Keratinocyte (primary cell): ENCODE data around the gene MYCBP2. TPM values are rescaled to one million over a fixed set of nuclear protein-coding genes. Genes with fewer than 3 reads are reported as not detected.

Source experiments
- DNase-seq: peaks from one replicate; pipeline ENCODE4 v3.0.0-alpha.2; 2011; ENCODE audit warnings: low read depth, missing footprints, low spot score
- FAIRE-seq: peaks from 2 replicates; lab custom pipeline; 2011; peaks lifted over from hg19 to GRCh38; lab: Jason Lieb, UNC
- H2AFZ ChIP-seq: 2 replicates; pipeline ENCODE4 v1.6.0; 2012; ENCODE audit warnings: low read length, control low read depth, inconsistent platforms; ENCODE audit not compliant: control insufficient read depth
- H3K27ac ChIP-seq: 2 replicates; pipeline ENCODE4 v1.5.1; 2011; ENCODE audit warnings: low read length; ENCODE audit not compliant: control insufficient read depth, insufficient read depth
- H3K27me3 ChIP-seq: 3 replicates; pipeline ENCODE4 v1.6.0; 2011; ENCODE audit warnings: low read length; ENCODE audit not compliant: control insufficient read depth, insufficient read depth; ENCODE audit errors: extremely low read depth
- H3K36me3 ChIP-seq, 2 experiments: 2 replicates in 1 of 2; 3 replicates in 1 of 2; pipeline ENCODE4 v1.5.1; 2011; ENCODE audit warnings: low read length in 2 of 2, mild to moderate bottlenecking in 1 of 2; ENCODE audit not compliant: control insufficient read depth in 2 of 2, insufficient read depth in 2 of 2; ENCODE audit errors: extremely low read depth in 1 of 2
- H3K4me1 ChIP-seq: 3 replicates; pipeline ENCODE4 v1.5.1; 2011; ENCODE audit warnings: low read length; ENCODE audit not compliant: control insufficient read depth, insufficient read depth; ENCODE audit errors: extremely low read depth
- H3K4me2 ChIP-seq: 3 replicates; pipeline ENCODE4 v1.6.0; 2011; ENCODE audit warnings: low read depth, low read length; ENCODE audit not compliant: control insufficient read depth, insufficient read depth; ENCODE audit errors: extremely low read depth
- H3K4me3 ChIP-seq, 3 experiments: fragments of 200-600 bp in 1 of 3; sonication (generic) in 1 of 3; 2 replicates in 2 of 3; 3 replicates in 1 of 3; pipeline ENCODE4 v1.5.1; 2011 to 2016; ENCODE audit warnings: low read length in 3 of 3, mild to moderate bottlenecking in 3 of 3, control low read depth in 2 of 3, inconsistent platforms in 1 of 3, low read depth in 1 of 3, mixed read lengths in 1 of 3, mixed run types in 1 of 3, moderate library complexity in 1 of 3; ENCODE audit not compliant: control insufficient read depth in 2 of 3, insufficient read depth in 2 of 3; ENCODE audit errors: extremely low read depth in 1 of 3
- H3K79me2 ChIP-seq: 2 replicates; pipeline ENCODE4 v1.6.0; 2012; ENCODE audit warnings: low read length; ENCODE audit not compliant: control insufficient read depth, insufficient read depth
- H3K9ac ChIP-seq: 3 replicates; pipeline ENCODE4 v1.6.0; 2011; ENCODE audit warnings: low read length; ENCODE audit not compliant: control insufficient read depth, insufficient read depth; ENCODE audit errors: extremely low read depth
- H3K9me1 ChIP-seq: 3 replicates; pipeline ENCODE4 v1.6.0; 2011; ENCODE audit warnings: low read length; ENCODE audit not compliant: control insufficient read depth, insufficient read depth; ENCODE audit errors: extremely low read depth
- H3K9me3 ChIP-seq: 2 replicates; pipeline ENCODE4 v1.5.1; 2012; ENCODE audit warnings: low read depth, low read length; ENCODE audit not compliant: control insufficient read depth
- H4K20me1 ChIP-seq: 3 replicates; pipeline ENCODE4 v1.6.0; 2011; ENCODE audit warnings: low read length; ENCODE audit not compliant: control insufficient read depth, insufficient read depth; ENCODE audit errors: extremely low read depth
- CTCF ChIP-seq, 3 experiments: IDR thresholded peaks in 1 of 3; conservative IDR thresholded peaks in 1 of 3; optimal IDR thresholded peaks in 1 of 3; 2 replicates in 2 of 3; 3 replicates in 1 of 3; pipeline versions ENCODE3 to v1.5.1; 2011; ENCODE audit warnings: low read length in 3 of 3, mild to moderate bottlenecking in 3 of 3, moderate library complexity in 2 of 3, control low read depth in 1 of 3, inconsistent platforms in 1 of 3; ENCODE audit not compliant: insufficient read depth in 2 of 3; ENCODE audit errors: extremely low read depth in 1 of 3
- EZH2 ChIP-seq: IDR thresholded peaks from one replicate; pipeline ENCODE4 v1.6.1; 2012; ENCODE audit warnings: inconsistent platforms, mild to moderate bottlenecking, low read length, moderate library complexity
- dilution Hi-C: fragments of 300-500 bp; cut with MboI; formaldehyde crosslinking; loops from one replicate; pipeline ENCODE4 v1.7.0; 2020; ENCODE audit warnings: low sequenced_read_pairs; ENCODE audit not compliant: extremely low pct_ligation_motif_present
- polyA plus RNA-seq, 5 experiments: library from polyadenylated mRNA; depleted of rRNA in 3 of 5; stranded (reverse) in 3 of 5; stranded (forward) in 1 of 5; unstranded in 1 of 5; fragments of >200 nt; gene quantifications; 1 replicate in 1 of 5; 2 replicates in 3 of 5; 3 replicates in 1 of 5; pipeline versions ENCODE4 v1.2.1 to v1.2.3, GENCODE V29; 2011 to 2012; ENCODE audit warnings: missing spikeins in 2 of 5, low read depth in 1 of 5, low replicate concordance in 1 of 5

The MYCBP2 gene
- polyA plus RNA-seq, 1 donor (not counting 4 experiments of a cell fraction or from before 2014, with no cell fraction given) = 43.8 TPM

GRCh38 chr13:77269141-77269540 lies 57.8 kb downstream of the MYCBP2 start:
- Histone ChIP-seq H3K36me3 (peaks cover 0 to 7% of the 10 kb centered on the region in 2 experiments), H3K4me1 (no peaks in the 10 kb centered on the region), H3K4me3 (no peak overlapping the region), H2AFZ (no peak overlapping the region), H3K9me3 (no peaks in the 10 kb centered on the region), H3K9me1 (no peaks in the 10 kb centered on the region), H3K79me2 (no peaks in the 10 kb centered on the region), H3K27ac (no peak overlapping the region), H3K27me3 (no peaks in the 10 kb centered on the region), H4K20me1 (no peaks in the 10 kb centered on the region), H3K9ac (no peak overlapping the region), H3K4me2 (no peak overlapping the region)
- no peak for DNase-seq
- dilution Hi-C loops = no loop called here
- TF ChIP-seq CTCF (optimal IDR thresholded peaks at IDR 0.05 in 1 of 3, IDR thresholded peaks at IDR 0.05 in 1 of 3, conservative IDR thresholded peaks at IDR 0.05 in 1 of 3; ENCODE audit: extremely low read depth in 1 of 3, insufficient read depth in 2 of 3, low read length in 3 of 3) (no peak), EZH2 (no peak)
- no peak for FAIRE-seq

GRCh38 chr13:77267362-77267761 lies 59.5 kb downstream of the MYCBP2 start:
- Histone ChIP-seq H3K36me3 (peaks cover 2 to 4% of the 10 kb centered on the region in 2 experiments), H3K9ac (no peak overlapping the region), H3K9me3 (no peaks in the 10 kb centered on the region), H2AFZ (no peak overlapping the region), H3K4me3 (no peak overlapping the region), H3K79me2 (no peaks in the 10 kb centered on the region), H3K9me1 (no peaks in the 10 kb centered on the region), H3K4me1 (no peaks in the 10 kb centered on the region), H3K27me3 (no peaks in the 10 kb centered on the region), H3K4me2 (no peak overlapping the region), H3K27ac (no peak overlapping the region), H4K20me1 (no peaks in the 10 kb centered on the region)
- no peak for TF ChIP-seq EZH2
- no peak for TF ChIP-seq CTCF (optimal IDR thresholded peaks at IDR 0.05 in 1 of 3, IDR thresholded peaks at IDR 0.05 in 1 of 3, conservative IDR thresholded peaks at IDR 0.05 in 1 of 3; ENCODE audit: extremely low read depth in 1 of 3, insufficient read depth in 2 of 3, low read length in 3 of 3)
- FAIRE-seq (no peak), DNase-seq (no peak)
- dilution Hi-C loops = no loop called here
